Right cardiac atrium (tissue), 5 donors: ENCODE data around the gene CCR7. TPM values are rescaled to one million over a fixed set of nuclear protein-coding genes. Genes with fewer than 3 reads are reported as not detected.

ENCODE experiments used
- ATAC-seq, 2 donors: fragments of 200-7000 bp; cut with Tn5 transposase; one replicate each; pipeline versions ENCODE4 v1.8.0 to v1.9.1; 2020; ENCODE audit warnings: moderate library complexity in 2 of 2, mild to moderate bottlenecking in 1 of 2
- DNase-seq, 3 donors: peaks; one replicate each; pipeline ENCODE4 v3.0.0-alpha.2; 2020
- H3K27ac ChIP-seq: one replicate; pipeline ENCODE4 v1.5.1; 2013; ENCODE audit warnings: mild to moderate bottlenecking, low read length, control low read depth, moderate library complexity
- H3K27me3 ChIP-seq: one replicate; pipeline ENCODE4 v1.6.1; 2013; ENCODE audit not compliant: control insufficient read depth, insufficient read depth
- H3K4me1 ChIP-seq: one replicate; pipeline ENCODE4 v1.6.1; 2013; ENCODE audit warnings: low read length; ENCODE audit not compliant: control insufficient read depth, insufficient read depth
- H3K4me3 ChIP-seq: one replicate; pipeline ENCODE4 v1.5.1; 2013; ENCODE audit warnings: low read length, control low read depth
- H3K9me3 ChIP-seq: one replicate; pipeline ENCODE4 v1.6.1; 2013; ENCODE audit warnings: low read length; ENCODE audit not compliant: control insufficient read depth
- WGBS: extraction: QIAGEN DNeasy Blood & Tissue Kit; methylation state at CpG from one replicate; pipeline ENCODE4 v1.1.7; 2013; 5-methylcytosine and 5-hydroxymethylcytosine counted together
- intact Hi-C, 4 donors: fragments of 100-400 bp; cut with DNase I; formaldehyde crosslinking; loops; one replicate each; pipeline versions ENCODE4 v1.11.0 to v1.14.0; 2022 to 2023
- polyA plus RNA-seq: library from polyadenylated mRNA; stranded (reverse); fragments of 200-250 nt; gene quantifications from one replicate; pipeline ENCODE4 v1.2.3, GENCODE V29; 2013
- total RNA-seq, 4 donors: library from RNA; stranded (reverse); fragmentation: NEBNext Ultra II Directional; extraction: Animal tissue kit (Norgen Biotek cat#: 25700); gene quantifications; one replicate each; pipeline ENCODE4 v1.2.1, GENCODE V29; 2021
- donor health status: healthy with polysubstance abuse.
- donor health status: DM: no; HTN: yes; CAD: no.
- donor health status: DM: no; HTN: no; CAD: no.
- donor health status: DM: no; HTN: yes; CAD: no; lungs with severe emphysema.
- donor health status: DM: yes; HTN: yes; CAD: no.

CCR7 gene
- total and polyA plus RNA-seq, 5 donors: 0.11 to 0.20 (median 0.19) TPM; not detected in 2

- intact Hi-C loops: loop anchor here in 1 of 4 donors (10.0 kb wide), 1 partner anchor 173 kb away; no protein-coding TSS in a partner anchor
- no peak overlapping the region for H3K4me3 ChIP-seq
- no peak overlapping the region for H3K27ac ChIP-seq
- no peaks in the 10 kb centered on the region for H3K9me3 ChIP-seq
- 75% methylated on average over 7 of the region's 7 CpGs for WGBS
- DNase-seq: no peak
- ATAC-seq: peak in 1 of 2 donors; percentile 16
- no peaks in the 10 kb centered on the region for H3K27me3 ChIP-seq
- no peaks in the 10 kb centered on the region for H3K4me1 ChIP-seq
These were observed 3.0 kb upstream of the CCR7 start for GRCh38 chr17:40568074-40568836.

GRCh38 chr17:40567377-40567776 lies 2.1 kb upstream of the CCR7 start:
- DNase-seq (no peak), ATAC-seq (no peak)
- Histone ChIP-seq H3K4me3 (no peak overlapping the region), H3K4me1 (no peaks in the 10 kb centered on the region), H3K27ac (no peak overlapping the region), H3K9me3 (no peaks in the 10 kb centered on the region), H3K27me3 (no peaks in the 10 kb centered on the region)
- intact Hi-C loops: loop anchor here in 1 of 4 donors (10.0 kb wide), 1 partner anchor 173 kb away; no protein-coding TSS in a partner anchor
- WGBS: 94% methylated on average over 2 of the region's 2 CpGs

GRCh38 chr17:40565769-40566409 lies 617 bp upstream of the CCR7 start:
- H3K27ac ChIP-seq: no peak overlapping the region
- intact Hi-C loops: loop anchor here in 1 of 4 donors (10.0 kb wide), 1 partner anchor 171 kb away; no protein-coding TSS in a partner anchor
- no peak overlapping the region for H3K4me3 ChIP-seq
- no peaks in the 10 kb centered on the region for H3K27me3 ChIP-seq
- H3K9me3 ChIP-seq: no peaks in the 10 kb centered on the region
- H3K4me1 ChIP-seq: no peaks in the 10 kb centered on the region
- DNase-seq: no peak
- 47% methylated on average over 2 of the region's 2 CpGs for WGBS
- no peak for ATAC-seq

- Histone ChIP-seq H3K27me3 (no peaks in the 10 kb centered on the region), H3K27ac (no peak overlapping the region), H3K4me3 (no peak overlapping the region), H3K4me1 (peaks cover 3% of the 10 kb centered on the region), H3K9me3 (no peaks in the 10 kb centered on the region)
- ATAC-seq (no peak), DNase-seq (no peak)
- WGBS: 88% methylated on average over 13 of the region's 13 CpGs
- intact Hi-C loops: loop anchor here in 1 of 4 donors (10.0 kb wide), 1 partner anchor 170 kb away; no protein-coding TSS in a partner anchor
These were observed 933 bp downstream of the CCR7 start for GRCh38 chr17:40564195-40564882.

DNA sequence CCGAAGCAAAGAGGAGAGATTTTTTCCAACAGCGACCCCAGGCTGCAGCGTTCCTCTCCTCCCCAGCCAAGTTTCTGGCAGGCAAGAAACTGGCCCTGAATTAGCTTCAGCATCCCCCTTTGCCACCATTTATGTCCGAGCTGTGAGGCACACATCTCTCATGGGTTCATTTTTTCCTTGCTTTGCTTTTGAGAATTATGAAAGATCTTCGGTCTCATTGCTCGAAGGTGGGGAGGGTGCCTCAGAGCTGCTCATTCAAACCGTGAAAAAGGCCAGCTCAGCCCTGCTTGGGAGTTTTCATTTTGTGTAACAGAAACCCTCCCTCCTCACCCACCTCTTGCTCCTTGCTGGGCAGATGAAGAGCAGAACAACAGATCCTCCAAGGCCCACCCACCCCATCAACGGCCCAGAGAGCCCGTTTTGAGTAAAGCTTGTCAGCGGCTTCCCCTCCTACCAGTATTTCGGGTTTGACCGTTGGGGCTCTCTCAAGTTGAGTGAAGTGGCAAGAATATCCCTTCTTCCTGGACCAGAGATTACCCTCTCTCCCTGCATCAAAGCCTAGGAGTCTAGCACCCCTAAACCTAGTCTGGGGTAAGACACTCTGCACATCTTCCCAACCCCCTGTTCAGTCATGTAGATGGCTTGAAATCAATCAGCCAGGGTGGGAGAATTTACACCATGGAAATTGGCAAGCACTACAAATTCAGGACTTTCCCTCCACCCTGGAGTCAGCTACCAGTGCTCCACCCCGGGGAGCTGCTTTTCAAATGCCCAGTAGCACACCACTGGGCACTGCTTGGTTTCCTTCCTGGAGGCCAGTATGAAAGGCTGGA lies 1.8 kb downstream of the CCR7 start:
- Histone ChIP-seq H3K27ac (no peak overlapping the region), H3K4me3 (no peak overlapping the region), H3K9me3 (no peaks in the 10 kb centered on the region), H3K4me1 (peaks cover 3% of the 10 kb centered on the region), H3K27me3 (no peaks in the 10 kb centered on the region)
- ATAC-seq: no peak
- 81% methylated on average over 13 of the region's 13 CpGs for WGBS
- no peak for DNase-seq
- intact Hi-C loops: loop anchor here in 1 of 4 donors (10.0 kb wide), 1 partner anchor 169 kb away; no protein-coding TSS in a partner anchor

- ATAC-seq (no peak), DNase-seq (no peak)
- WGBS: 98% methylated on average over 1 of the region's 1 CpG
- Histone ChIP-seq H3K4me1 (peaks cover 6% of the 10 kb centered on the region), H3K9me3 (no peaks in the 10 kb centered on the region), H3K27ac (no peak overlapping the region), H3K4me3 (no peak overlapping the region), H3K27me3 (no peaks in the 10 kb centered on the region)
- intact Hi-C loops: loop anchor here in 1 of 4 donors (10.0 kb wide), 1 partner anchor 168 kb away; no protein-coding TSS in a partner anchor
These were observed 2.4 kb downstream of the CCR7 start for GRCh38 chr17:40562838-40563219.

DNA sequence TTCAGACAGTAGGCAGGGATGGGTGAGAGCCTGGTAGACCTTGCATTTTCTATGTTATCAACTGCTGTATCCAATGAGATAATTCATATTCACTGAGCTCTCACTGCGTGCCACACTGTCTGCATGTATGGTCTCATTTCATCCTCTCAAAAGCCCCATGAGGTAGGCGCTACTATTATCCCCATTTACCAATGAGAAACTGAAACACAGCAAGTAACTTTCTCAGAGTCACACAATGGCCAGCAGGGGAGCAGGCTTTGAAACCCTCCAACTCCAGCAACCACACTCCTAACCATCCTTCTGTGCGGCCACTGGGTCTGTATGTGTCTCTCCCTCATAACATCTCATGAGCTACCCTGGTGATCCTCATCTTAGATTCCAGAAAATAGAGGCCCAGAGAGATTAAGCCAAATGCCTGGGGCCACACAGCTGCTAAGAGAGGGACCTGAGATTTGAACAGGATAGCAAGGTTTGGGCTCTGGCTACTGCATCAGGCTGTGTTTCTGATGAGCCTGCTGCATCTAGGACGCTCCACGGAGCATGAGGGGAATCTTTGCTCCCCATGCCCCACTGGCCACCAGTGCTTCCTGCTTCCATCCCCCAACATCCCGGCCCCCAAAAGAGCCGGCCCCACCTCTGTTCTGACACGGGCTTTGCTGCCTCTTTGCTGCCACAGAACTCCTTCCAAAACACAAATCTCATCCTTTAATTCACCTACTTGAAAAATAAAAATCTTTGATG lies 3.2 kb downstream of the CCR7 start:
- Histone ChIP-seq H3K4me3 (no peak overlapping the region), H3K4me1 (peaks cover 12% of the 10 kb centered on the region), H3K27ac (no peak overlapping the region), H3K9me3 (no peaks in the 10 kb centered on the region), H3K27me3 (no peaks in the 10 kb centered on the region)
- 72% methylated on average over 8 of the region's 8 CpGs for WGBS
- no peak for DNase-seq
- no peak for ATAC-seq
- intact Hi-C loops: loop anchor here in 2 of 4 donors (2.0 to 10.0 kb wide), 2 partner anchors 121 to 167 kb away; no protein-coding TSS in a partner anchor

GRCh38 chr17:40561294-40561870 lies 3.9 kb downstream of the CCR7 start:
- Histone ChIP-seq H3K27me3 (no peaks in the 10 kb centered on the region), H3K27ac (no peak overlapping the region), H3K4me1 (peaks cover 16% of the 10 kb centered on the region), H3K9me3 (no peaks in the 10 kb centered on the region), H3K4me3 (no peak overlapping the region)
- DNase-seq (no peak), ATAC-seq (no peak)
- intact Hi-C loops: loop anchor here in 2 of 4 donors (2.0 to 10.0 kb wide), 2 partner anchors 121 to 167 kb away; no protein-coding TSS in a partner anchor
- WGBS: 88% methylated on average over 3 of the region's 3 CpGs

DNA sequence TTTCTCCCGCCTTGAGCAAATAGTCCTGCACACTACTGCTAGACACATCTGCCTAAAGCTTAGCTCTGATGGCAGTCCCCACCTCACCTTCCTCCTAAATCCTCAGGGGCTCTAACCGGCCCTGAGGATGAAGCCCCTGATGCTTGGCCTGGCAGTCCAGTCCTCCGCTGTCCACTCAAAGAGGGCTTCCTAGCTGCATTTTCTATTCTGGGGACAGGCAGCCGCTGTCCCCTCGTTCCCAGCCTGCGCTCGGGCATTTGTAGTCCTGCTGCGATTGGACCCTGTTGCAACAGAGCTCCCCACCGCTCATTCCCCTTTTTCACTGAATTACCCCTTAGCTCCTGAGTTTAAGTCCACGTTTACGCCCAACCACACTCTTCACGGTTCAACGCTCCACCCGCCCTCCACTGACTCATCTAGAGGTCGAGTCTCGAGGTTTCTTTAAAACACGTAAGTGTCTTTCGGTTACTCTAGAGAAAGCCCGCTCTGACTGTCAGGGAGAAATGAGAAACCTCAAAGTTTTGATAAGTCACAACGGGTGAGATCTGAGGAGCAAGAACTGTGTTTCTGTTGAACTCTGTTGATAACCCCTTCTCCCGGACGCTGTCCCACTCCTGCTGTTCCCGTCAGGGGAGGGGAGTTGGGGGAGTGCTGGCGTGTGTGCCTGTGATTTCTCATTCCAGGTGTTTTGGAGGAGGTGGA lies 4.5 kb downstream of the CCR7 start:
- Histone ChIP-seq H3K4me1 (peaks cover 16% of the 10 kb centered on the region), H3K27me3 (no peaks in the 10 kb centered on the region), H3K4me3 (no peak overlapping the region), H3K9me3 (no peaks in the 10 kb centered on the region), H3K27ac (peak overlapping the region; percentile 45)
- DNase-seq: peak in 1 of 3 donors; percentile 51
- intact Hi-C loops: loop anchor here in 2 of 4 donors (2.0 to 10.0 kb wide), 2 partner anchors 120 to 166 kb away; no protein-coding TSS in a partner anchor
- peak in 1 of 2 donors; percentile 16 for ATAC-seq
- WGBS: 53% methylated on average over 24 of the region's 24 CpGs
